DOHH2 (cell line): ENCODE data around the gene WRAP73.

Source experiments
- EZH2phosphoT487 ChIP-seq: fragments of 200-600 bp; sonication (generic); IDR thresholded peaks from 2 replicates; pipeline ENCODE4 v1.6.1; 2017; ENCODE audit warnings: borderline replicate concordance, mild to moderate bottlenecking, antibody characterized with exemption, low read length, moderate library complexity, mixed read lengths
- TF ChIP-seq, protein P1 (sequence below): fragments of 200-600 bp; sonication (generic); IDR thresholded peaks from one replicate; pipeline ENCODE4 v1.5.1; 2014; ENCODE audit warnings: antibody characterized with exemption, mild to moderate bottlenecking, low read depth, low read length; ENCODE audit not compliant: poor library complexity, severe bottlenecking

DNA sequence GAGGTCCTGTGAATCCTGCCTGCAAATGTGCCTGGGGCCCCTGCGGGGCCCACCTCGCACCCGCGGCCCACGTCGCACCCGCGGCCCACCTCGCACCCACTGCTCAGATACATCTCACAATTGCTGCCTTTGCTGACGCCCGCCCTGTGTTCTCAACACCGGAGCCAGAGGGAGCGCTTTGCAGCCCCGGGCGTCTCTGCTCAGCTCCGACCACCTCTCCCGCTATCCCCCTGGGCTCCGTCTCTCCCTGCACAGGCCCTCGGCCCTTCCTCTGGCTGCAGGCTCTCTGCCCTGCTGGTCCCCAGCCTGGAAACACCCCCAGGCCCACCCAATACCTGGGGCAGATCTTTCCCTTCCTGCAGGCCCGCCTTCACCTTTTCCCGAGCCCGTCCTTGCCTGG lies 47.2 kb upstream of the WRAP73 start:
- TF ChIP-seq, protein P1, sequence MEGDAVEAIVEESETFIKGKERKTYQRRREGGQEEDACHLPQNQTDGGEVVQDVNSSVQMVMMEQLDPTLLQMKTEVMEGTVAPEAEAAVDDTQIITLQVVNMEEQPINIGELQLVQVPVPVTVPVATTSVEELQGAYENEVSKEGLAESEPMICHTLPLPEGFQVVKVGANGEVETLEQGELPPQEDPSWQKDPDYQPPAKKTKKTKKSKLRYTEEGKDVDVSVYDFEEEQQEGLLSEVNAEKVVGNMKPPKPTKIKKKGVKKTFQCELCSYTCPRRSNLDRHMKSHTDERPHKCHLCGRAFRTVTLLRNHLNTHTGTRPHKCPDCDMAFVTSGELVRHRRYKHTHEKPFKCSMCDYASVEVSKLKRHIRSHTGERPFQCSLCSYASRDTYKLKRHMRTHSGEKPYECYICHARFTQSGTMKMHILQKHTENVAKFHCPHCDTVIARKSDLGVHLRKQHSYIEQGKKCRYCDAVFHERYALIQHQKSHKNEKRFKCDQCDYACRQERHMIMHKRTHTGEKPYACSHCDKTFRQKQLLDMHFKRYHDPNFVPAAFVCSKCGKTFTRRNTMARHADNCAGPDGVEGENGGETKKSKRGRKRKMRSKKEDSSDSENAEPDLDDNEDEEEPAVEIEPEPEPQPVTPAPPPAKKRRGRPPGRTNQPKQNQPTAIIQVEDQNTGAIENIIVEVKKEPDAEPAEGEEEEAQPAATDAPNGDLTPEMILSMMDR: no peak
- TF ChIP-seq EZH2phosphoT487: no peak
